Smooth muscle cell (in vitro differentiated cells): ENCODE measurements around the gene OR51V1. TPM values are rescaled to one million over a fixed set of nuclear protein-coding genes. Genes with fewer than 3 reads are reported as not detected.

Source experiments
- DNase-seq: peaks from one replicate; lab custom pipeline; 2025; ENCODE audit not compliant: unreplicated experiment; lab: John Stamatoyannopoulos, UW
- H2AFZ ChIP-seq: fragments of 200-600 bp; sonication (generic); 2 replicates; pipeline ENCODE4 v1.6.0; 2016; ENCODE audit warnings: antibody characterized with exemption, low read depth, mild to moderate bottlenecking
- H3F3A ChIP-seq: fragments of 200-600 bp; sonication (generic); 2 replicates; pipeline ENCODE4 v1.6.0; 2017; ENCODE audit warnings: antibody characterized with exemption, low read depth
- H3K27ac ChIP-seq: fragments of 200-600 bp; sonication (generic); 2 replicates; pipeline ENCODE4 v1.5.1; 2016; ENCODE audit warnings: low read depth, mild to moderate bottlenecking
- H3K27me3 ChIP-seq: fragments of 200-600 bp; sonication (generic); 2 replicates; pipeline ENCODE4 v1.6.1; 2016; ENCODE audit warnings: low read depth, mild to moderate bottlenecking
- H3K36me3 ChIP-seq: fragments of 200-600 bp; sonication (generic); 2 replicates; pipeline ENCODE4 v1.5.1; 2016; ENCODE audit warnings: low read depth
- H3K4me1 ChIP-seq: fragments of 200-600 bp; sonication (generic); 2 replicates; pipeline ENCODE4 v1.5.1; 2016; ENCODE audit warnings: low read depth
- H3K4me2 ChIP-seq: fragments of 200-600 bp; sonication (generic); 2 replicates; pipeline ENCODE4 v1.6.0; 2016; ENCODE audit warnings: mild to moderate bottlenecking
- H3K4me3 ChIP-seq: fragments of 200-600 bp; sonication (generic); 2 replicates; pipeline ENCODE4 v1.5.1; 2016; ENCODE audit warnings: mild to moderate bottlenecking
- H3K79me2 ChIP-seq: fragments of 200-600 bp; sonication (generic); 2 replicates; pipeline ENCODE4 v1.6.0; 2016; ENCODE audit warnings: low read depth, mild to moderate bottlenecking
- H3K9ac ChIP-seq: fragments of 200-600 bp; sonication (generic); 2 replicates; pipeline ENCODE4 v1.6.0; 2016; ENCODE audit warnings: low read depth
- H3K9me3 ChIP-seq: fragments of 200-600 bp; sonication (generic); replicated peaks from 2 replicates; pipeline ENCODE4 v1.5.1; 2016; ENCODE audit warnings: low read depth
- H4K20me1 ChIP-seq: fragments of 200-600 bp; sonication (generic); 2 replicates; pipeline ENCODE4 v1.6.0; 2016; ENCODE audit warnings: low read depth
- CTCF ChIP-seq: fragments of 200-600 bp; sonication (generic); IDR thresholded peaks from 2 replicates; pipeline ENCODE4 v1.5.1; 2017; ENCODE audit warnings: borderline replicate concordance, mild to moderate bottlenecking, antibody characterized with exemption; ENCODE audit not compliant: insufficient read depth, poor library complexity, severe bottlenecking
- WGBS: methylation state at CpG from one replicate; pipeline ENCODE4 v1.1.7; 2016; ENCODE audit warnings: low lambda C conversion rate; 5-methylcytosine and 5-hydroxymethylcytosine counted together
- polyA plus RNA-seq: library from polyadenylated mRNA; unstranded; fragments of >200 nt; fragmentation: Nextera tagmentation; extraction: Ambion mirVana; gene quantifications from 2 replicates; pipeline ENCODE4 v1.2.1, GENCODE V29; 2016
- total RNA-seq: library from RNA; depleted of rRNA; stranded (reverse); fragments of >200 nt; gene quantifications from 2 replicates; pipeline ENCODE4 v1.2.3, GENCODE V29; 2014

OR51V1 gene
- total and polyA plus RNA-seq, 2 experiments from 2014 or later = not detected

- Histone ChIP-seq H3K4me2 (no peak overlapping the region), H3K4me1 (no peaks in the 10 kb centered on the region), H3K27me3 (no peaks in the 10 kb centered on the region), H4K20me1 (no peaks in the 10 kb centered on the region), H3K79me2 (no peaks in the 10 kb centered on the region), H2AFZ (no peak overlapping the region), H3K9me3 (no peaks in the 10 kb centered on the region), H3K27ac (no peak overlapping the region), H3K36me3 (no peaks in the 10 kb centered on the region), H3K9ac (no peak overlapping the region), H3F3A (no peaks in the 10 kb centered on the region), H3K4me3 (no peak overlapping the region)
- TF ChIP-seq CTCF = no peak
- DNase-seq = no peak
- WGBS = 61% methylated on average over 2 of the region's 2 CpGs
These were observed 25.0 kb upstream of the OR51V1 start for GRCh38 chr11:5225480-5225871.

- Histone ChIP-seq H2AFZ (no peak overlapping the region), H3K27ac (no peak overlapping the region), H3K36me3 (no peaks in the 10 kb centered on the region), H3K79me2 (no peaks in the 10 kb centered on the region), H3K4me2 (no peak overlapping the region), H3K9ac (no peak overlapping the region), H3K9me3 (no peaks in the 10 kb centered on the region), H3F3A (no peaks in the 10 kb centered on the region), H3K4me1 (no peaks in the 10 kb centered on the region), H4K20me1 (no peaks in the 10 kb centered on the region), H3K4me3 (no peak overlapping the region), H3K27me3 (no peaks in the 10 kb centered on the region)
- TF ChIP-seq CTCF = no peak
- no peak for DNase-seq
- 77% methylated on average over 6 of the region's 6 CpGs for WGBS
These were observed 24.3 kb upstream of the OR51V1 start for GRCh38 chr11:5224538-5225479.

GRCh38 chr11:5223686-5224085 lies 23.2 kb upstream of the OR51V1 start:
- no peaks in the 10 kb centered on the region for H3K36me3 ChIP-seq
- H3K4me1 ChIP-seq = no peaks in the 10 kb centered on the region
- TF ChIP-seq CTCF = no peak
- H3K27ac ChIP-seq = no peak overlapping the region
- WGBS = 95% methylated on average over 1 of the region's 1 CpG
- no peak overlapping the region for H3K9ac ChIP-seq
- no peaks in the 10 kb centered on the region for H3K79me2 ChIP-seq
- no peaks in the 10 kb centered on the region for H3F3A ChIP-seq
- no peaks in the 10 kb centered on the region for H3K9me3 ChIP-seq
- DNase-seq = no peak
- H4K20me1 ChIP-seq = no peaks in the 10 kb centered on the region
- no peaks in the 10 kb centered on the region for H3K27me3 ChIP-seq
- H3K4me3 ChIP-seq = no peak overlapping the region
- no peak overlapping the region for H2AFZ ChIP-seq
- H3K4me2 ChIP-seq = no peak overlapping the region
